Measurements from ENCODE around the gene ABCA13.

The ABCA13 gene

DNA sequence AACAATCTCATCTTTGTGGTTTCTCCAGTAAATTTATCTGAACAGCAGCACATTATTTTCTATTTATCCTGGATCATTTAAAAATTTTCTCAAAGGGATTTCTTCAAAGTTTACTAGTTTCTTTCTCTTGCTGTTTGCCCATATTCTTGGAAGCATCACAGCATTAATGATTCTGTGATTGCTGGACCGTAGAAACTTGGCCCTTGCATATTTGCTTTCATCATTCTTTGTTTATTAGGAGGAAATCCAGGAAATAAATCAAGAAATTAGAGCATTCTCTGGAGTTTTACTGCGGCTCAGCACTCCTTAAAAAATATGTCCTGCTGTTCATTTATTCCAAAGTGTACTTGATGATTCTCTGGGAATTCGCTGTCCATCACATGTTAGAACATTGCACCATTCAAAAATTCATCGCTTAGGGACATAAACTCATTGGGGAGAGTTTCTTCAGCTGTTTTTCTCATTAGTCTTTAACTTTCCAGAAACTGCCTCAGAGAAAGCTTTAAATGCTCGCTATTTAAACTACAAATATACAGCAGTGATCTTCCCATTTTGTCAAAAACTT, 489.1 kb downstream of the ABCA13 start:
- DNase-seq (no peak), ATAC-seq (no peak)
- no peaks in the 10 kb centered on the region for H3K9me3 Mint-ChIP-seq
- H3K27ac Mint-ChIP-seq, result no peak overlapping the region
- H3K27me3 Mint-ChIP-seq, result no peaks in the 10 kb centered on the region
- no peak overlapping the region for H3K4me3 Mint-ChIP-seq
- H3K4me1 Mint-ChIP-seq, result no peaks in the 10 kb centered on the region

DNA sequence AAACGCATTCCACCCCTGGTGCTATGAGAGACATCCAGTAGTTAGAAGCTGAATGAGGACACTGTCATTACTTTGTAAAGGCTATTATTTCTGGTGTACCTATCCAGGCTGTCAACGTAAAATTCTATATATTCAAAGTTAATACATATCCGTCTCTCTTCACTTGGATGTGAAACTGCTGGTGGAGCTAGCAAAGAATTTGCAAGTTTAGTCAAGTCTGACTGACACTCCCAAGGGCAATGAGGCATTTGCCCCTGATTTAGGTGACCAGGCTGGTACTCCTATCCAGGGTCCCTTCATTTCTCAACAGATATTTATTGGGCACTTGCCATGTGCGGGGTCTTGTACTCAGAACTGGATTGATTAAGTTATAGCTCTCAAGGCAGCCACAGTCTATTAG, 493.0 kb downstream of the ABCA13 start:
- DNase-seq, result no peak
- no peak overlapping the region for H3K4me3 Mint-ChIP-seq
- ATAC-seq, result no peak
- no peaks in the 10 kb centered on the region for H3K9me3 Mint-ChIP-seq
- H3K4me1 Mint-ChIP-seq, result no peaks in the 10 kb centered on the region
- H3K27me3 Mint-ChIP-seq, result no peaks in the 10 kb centered on the region
- no peak overlapping the region for H3K27ac Mint-ChIP-seq

DNA sequence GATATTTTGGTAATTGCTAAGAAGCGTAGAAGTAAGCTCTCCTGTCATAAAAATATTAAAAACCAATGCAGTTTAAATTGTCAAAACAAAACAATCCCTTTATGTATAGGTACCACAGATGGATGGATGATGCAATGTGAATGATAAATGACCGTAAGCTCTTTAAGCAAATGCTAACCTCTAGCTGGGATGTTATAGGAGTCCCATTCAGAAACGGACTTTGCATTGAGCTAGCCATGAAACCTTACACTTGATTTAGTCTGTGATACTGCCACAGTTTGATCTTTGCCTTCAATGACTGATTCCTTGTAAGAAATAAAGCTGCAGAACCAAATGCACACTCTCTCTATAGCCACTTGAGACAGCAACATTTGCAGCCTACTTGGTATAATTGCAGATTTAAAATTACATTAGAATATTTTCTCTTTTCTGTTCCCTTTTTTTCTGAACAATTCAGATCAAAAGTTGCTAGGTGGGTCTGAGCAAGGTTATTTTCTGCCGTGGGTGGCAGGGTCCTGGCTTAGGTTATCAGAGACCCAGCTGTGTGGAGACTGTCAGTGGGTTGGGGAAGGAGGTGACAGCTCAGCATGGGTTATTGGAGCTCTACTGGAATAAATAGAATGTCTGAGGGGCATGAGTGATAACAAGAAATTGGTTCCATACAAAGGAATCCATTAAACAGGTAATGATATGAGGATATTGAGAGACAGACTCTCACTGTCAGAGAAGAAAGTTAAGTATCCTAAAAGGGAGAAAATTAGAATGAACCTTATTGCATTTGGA, 494.3 kb downstream of the ABCA13 start:
- Mint-ChIP-seq H3K4me1 (no peaks in the 10 kb centered on the region), H3K9me3 (no peaks in the 10 kb centered on the region), H3K4me3 (no peak overlapping the region), H3K27ac (peak overlapping the region in 1 of 2 donors; percentile 30), H3K27me3 (no peaks in the 10 kb centered on the region)
- ATAC-seq (no peak), DNase-seq (no peak)

DNA sequence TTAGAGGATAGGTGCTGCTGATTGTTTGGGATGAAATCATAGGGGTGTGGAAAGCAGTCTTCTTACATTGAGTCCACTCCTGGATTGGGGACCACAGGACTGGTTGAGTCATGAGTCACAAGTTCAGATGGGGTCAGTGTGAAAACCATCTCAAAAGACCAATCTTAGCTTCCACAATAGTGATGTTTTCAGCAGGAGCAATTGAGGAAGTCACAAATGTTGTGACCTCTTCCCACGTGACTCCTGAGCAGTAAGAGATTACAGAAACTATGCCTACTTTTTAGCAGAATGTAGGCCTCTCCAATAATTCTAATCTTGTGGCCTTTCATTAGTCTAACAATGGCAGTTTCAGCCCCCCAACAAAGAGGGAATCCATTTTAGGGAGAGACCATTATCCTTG, 496.1 kb downstream of the ABCA13 start:
- DNase-seq (no peak), ATAC-seq (no peak)
- H3K27me3 Mint-ChIP-seq, result no peaks in the 10 kb centered on the region
- H3K27ac Mint-ChIP-seq, result no peak overlapping the region
- no peaks in the 10 kb centered on the region for H3K9me3 Mint-ChIP-seq
- H3K4me3 Mint-ChIP-seq, result no peak overlapping the region
- H3K4me1 Mint-ChIP-seq, result no peaks in the 10 kb centered on the region

DNA sequence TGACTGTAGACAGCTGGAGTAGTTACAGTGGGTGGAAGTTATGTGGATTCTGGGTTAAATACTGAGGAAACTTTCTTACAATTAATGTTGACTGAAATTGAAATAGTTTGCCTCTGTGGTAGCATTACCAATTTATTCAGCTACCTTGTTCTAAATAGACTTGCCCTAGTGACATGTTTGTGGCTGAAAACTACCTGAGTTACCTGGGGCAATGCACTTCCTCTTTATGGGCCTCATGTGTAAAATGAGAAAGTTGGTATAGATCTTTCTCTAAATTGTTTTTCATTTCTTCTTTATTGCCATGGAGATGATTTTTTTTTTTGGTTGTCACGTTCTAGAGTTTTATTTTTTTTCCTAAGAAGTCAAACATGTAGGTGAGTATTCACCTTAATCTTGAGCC, 500.4 kb downstream of the ABCA13 start:
- ATAC-seq, result no peak
- H3K4me3 Mint-ChIP-seq, result no peak overlapping the region
- H3K4me1 Mint-ChIP-seq, result no peaks in the 10 kb centered on the region
- no peak overlapping the region for H3K27ac Mint-ChIP-seq
- peaks cover 14 to 22% of the 10 kb centered on the region in 2 donors for H3K9me3 Mint-ChIP-seq
- no peak for DNase-seq
- H3K27me3 Mint-ChIP-seq, result no peaks in the 10 kb centered on the region

DNA sequence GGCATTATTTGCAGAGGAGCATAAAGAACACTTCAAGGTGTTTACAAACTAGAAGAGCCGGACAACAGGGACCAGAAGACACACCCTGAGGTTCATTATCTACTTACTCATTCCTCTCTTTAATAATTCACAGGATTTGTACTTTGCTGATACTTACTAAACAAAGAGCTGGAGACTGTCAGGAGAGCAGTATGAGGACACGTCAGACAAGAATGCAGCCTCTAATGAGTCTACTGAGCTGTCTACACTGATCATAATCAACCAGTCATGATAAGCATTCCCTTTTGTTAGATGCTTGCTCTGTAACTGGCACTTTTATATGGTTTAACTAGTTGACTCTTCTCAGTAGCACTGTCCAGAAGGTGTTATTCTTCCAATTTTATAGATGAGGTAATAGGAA, 509.7 kb downstream of the ABCA13 start:
- H3K27ac Mint-ChIP-seq, result no peak overlapping the region
- H3K4me1 Mint-ChIP-seq, result no peaks in the 10 kb centered on the region
- H3K27me3 Mint-ChIP-seq, result no peaks in the 10 kb centered on the region
- peaks cover 0 to 3% of the 10 kb centered on the region in 2 donors for H3K9me3 Mint-ChIP-seq
- H3K4me3 Mint-ChIP-seq, result no peak overlapping the region
- ATAC-seq, result no peak
- no peak for DNase-seq

DNA sequence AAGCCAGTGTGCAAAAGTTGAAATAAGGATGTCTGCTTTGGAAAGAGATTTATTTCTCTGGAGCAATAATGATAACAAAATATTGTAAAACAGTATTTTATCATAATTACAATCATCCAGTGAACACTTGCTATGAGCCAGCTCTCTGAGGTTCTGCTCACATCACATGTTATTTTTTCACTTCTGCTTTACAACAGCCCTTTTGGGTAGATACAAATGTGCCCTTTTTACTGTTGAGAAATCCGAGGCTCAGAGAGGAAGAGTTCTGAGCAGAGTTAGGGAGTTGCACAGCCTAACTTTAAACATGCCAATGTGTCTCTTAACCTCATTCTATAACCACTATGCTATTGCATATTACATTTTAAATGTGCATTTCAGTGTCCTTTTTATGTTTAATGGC, 520.5 kb downstream of the ABCA13 start:
- ATAC-seq, result no peak
- DNase-seq, result no peak
- H3K27ac Mint-ChIP-seq, result no peak overlapping the region
- no peak overlapping the region for H3K4me3 Mint-ChIP-seq
- no peaks in the 10 kb centered on the region for H3K9me3 Mint-ChIP-seq
- no peaks in the 10 kb centered on the region for H3K27me3 Mint-ChIP-seq
- H3K4me1 Mint-ChIP-seq, result no peaks in the 10 kb centered on the region
